Stimulated activated CD8-positive, alpha-beta memory T cell treated with anti-CD3 and anti-CD28 coated beads, Interleukin-12 subunit alpha, Interleukin-12 subunit beta, amount 100 ng/mL, for 24 hours (primary cell): ENCODE data around the gene PLPPR1.

Source experiments
- DNase-seq: peaks from one replicate; pipeline ENCODE4 v3.0.0-alpha.2; 2020; ENCODE audit errors: extremely low read depth

The PLPPR1 gene

GRCh38 chr9:101209670-101210069 is 181.1 kb downstream of the PLPPR1 start:
- DNase-seq = no peak

- no peak for DNase-seq
These were observed 184.1 kb downstream of the PLPPR1 start for GRCh38 chr9:101212661-101213060.

GRCh38 chr9:101219030-101219429 is 190.5 kb downstream of the PLPPR1 start:
- DNase-seq = no peak

GRCh38 chr9:101220341-101220740 is 191.8 kb downstream of the PLPPR1 start:
- DNase-seq = no peak

GRCh38 chr9:101225271-101225670 is 196.7 kb downstream of the PLPPR1 start:
- no peak for DNase-seq

- no peak for DNase-seq
These were observed 197.6 kb downstream of the PLPPR1 start for GRCh38 chr9:101226161-101226560.

- DNase-seq = no peak
These were observed 198.3 kb downstream of the PLPPR1 start for GRCh38 chr9:101226803-101227202.

- no peak for DNase-seq
These were observed 201.1 kb downstream of the PLPPR1 start for GRCh38 chr9:101229606-101230005.

GRCh38 chr9:101232405-101232977 is 204.0 kb downstream of the PLPPR1 start:
- DNase-seq = no peak

GRCh38 chr9:101235105-101235866 is 206.8 kb downstream of the PLPPR1 start:
- DNase-seq = no peak

GRCh38 chr9:101242651-101243050 is 214.1 kb downstream of the PLPPR1 start:
- DNase-seq = no peak

- no peak for DNase-seq
These were observed 218.2 kb downstream of the PLPPR1 start for GRCh38 chr9:101246691-101247090.

GRCh38 chr9:101247297-101247696 is 218.8 kb downstream of the PLPPR1 start:
- DNase-seq = no peak

GRCh38 chr9:101254733-101255433 is 226.4 kb downstream of the PLPPR1 start:
- DNase-seq = no peak

GRCh38 chr9:101264727-101265126 is 236.2 kb downstream of the PLPPR1 start:
- no peak for DNase-seq

- no peak for DNase-seq
These were observed 236.7 kb downstream of the PLPPR1 start for GRCh38 chr9:101265261-101265660.

- no peak for DNase-seq
These were observed 239.9 kb downstream of the PLPPR1 start for GRCh38 chr9:101268426-101268825.

- no peak for DNase-seq
These were observed 241.2 kb downstream of the PLPPR1 start for GRCh38 chr9:101269591-101270283.

- DNase-seq = no peak
These were observed 241.8 kb downstream of the PLPPR1 start for GRCh38 chr9:101270302-101270701.

GRCh38 chr9:101271102-101271501 is 242.6 kb downstream of the PLPPR1 start:
- DNase-seq = no peak

- DNase-seq = no peak
These were observed 246.6 kb downstream of the PLPPR1 start for GRCh38 chr9:101274971-101275768.
